Stimulated activated CD4-positive, alpha-beta T cell treated with anti-CD3 and anti-CD28 coated beads, Interleukin-4, amount 100 ng/mL, for 48 hours (primary cell): ENCODE results near the gene PECR.
"Not testable (repeated sequence)": the region's sequence is repeated elsewhere in the genome, so short reads cannot be mapped to it uniquely, and the experiment has no call there.

Source experiments
- DNase-seq, 2 donors: peaks; one replicate each; pipeline ENCODE4 v3.0.0-alpha.2; 2020; ENCODE audit warnings: low read depth in 2 of 2

PECR gene

DNA sequence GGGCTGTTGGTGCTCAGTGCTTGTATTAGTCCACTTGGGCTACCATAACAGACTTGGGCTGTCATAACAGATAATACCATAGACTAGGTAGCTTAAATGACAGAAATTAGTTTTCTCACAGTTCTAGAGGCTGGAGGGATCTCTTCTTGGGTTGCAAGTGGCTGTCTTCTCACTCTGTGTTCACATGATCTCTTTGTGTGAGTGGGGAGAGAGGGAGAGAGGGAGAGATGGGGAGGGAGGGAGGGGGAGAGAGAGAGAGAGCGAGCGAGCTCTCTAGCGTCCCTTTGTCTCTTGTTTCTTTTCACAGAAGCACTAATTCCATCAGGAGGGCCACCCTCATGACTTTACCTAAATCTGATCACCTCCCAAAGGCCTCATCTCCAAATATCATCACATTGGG, 23.1 kb upstream of the PECR start:
- DNase-seq, result no peak

DNA sequence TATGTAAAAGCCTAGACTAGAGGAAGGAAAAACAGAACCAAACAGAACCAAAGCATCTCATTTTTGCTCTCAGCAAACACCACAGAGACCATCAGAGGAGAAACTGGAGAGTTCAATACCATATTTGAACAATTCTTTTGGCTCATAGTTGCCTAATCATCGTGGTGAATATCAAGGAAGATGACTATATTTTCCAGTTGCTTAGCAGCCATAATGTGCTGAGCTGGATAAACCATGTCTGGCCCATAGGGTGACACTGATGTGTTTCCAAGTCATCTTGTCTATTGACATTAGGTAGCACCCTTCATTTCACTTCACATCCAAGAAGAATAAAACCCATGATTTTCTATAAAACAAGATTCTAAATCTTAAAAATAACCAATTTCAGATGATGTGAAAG, 21.6 kb upstream of the PECR start:
- no peak for DNase-seq

DNA sequence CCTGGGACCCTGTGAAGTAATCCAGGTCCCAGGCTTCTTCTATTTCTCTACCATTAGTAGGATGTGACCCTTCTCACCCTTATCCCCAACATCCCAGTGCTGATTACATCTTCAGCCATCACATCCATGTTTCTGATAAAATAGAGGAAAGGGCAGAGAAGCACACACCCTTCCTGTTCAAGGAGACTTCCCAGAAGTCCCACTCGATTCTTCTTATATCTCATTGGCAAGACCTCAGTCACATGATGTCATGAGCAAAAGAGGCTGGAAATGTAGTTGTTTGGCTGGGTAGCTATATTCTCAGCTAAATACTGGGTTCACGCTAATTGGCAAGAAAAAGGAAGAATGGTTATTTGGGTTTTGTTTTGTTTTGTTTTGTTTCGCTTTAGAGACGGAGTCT, 19.5 kb upstream of the PECR start:
- no peak for DNase-seq

DNA sequence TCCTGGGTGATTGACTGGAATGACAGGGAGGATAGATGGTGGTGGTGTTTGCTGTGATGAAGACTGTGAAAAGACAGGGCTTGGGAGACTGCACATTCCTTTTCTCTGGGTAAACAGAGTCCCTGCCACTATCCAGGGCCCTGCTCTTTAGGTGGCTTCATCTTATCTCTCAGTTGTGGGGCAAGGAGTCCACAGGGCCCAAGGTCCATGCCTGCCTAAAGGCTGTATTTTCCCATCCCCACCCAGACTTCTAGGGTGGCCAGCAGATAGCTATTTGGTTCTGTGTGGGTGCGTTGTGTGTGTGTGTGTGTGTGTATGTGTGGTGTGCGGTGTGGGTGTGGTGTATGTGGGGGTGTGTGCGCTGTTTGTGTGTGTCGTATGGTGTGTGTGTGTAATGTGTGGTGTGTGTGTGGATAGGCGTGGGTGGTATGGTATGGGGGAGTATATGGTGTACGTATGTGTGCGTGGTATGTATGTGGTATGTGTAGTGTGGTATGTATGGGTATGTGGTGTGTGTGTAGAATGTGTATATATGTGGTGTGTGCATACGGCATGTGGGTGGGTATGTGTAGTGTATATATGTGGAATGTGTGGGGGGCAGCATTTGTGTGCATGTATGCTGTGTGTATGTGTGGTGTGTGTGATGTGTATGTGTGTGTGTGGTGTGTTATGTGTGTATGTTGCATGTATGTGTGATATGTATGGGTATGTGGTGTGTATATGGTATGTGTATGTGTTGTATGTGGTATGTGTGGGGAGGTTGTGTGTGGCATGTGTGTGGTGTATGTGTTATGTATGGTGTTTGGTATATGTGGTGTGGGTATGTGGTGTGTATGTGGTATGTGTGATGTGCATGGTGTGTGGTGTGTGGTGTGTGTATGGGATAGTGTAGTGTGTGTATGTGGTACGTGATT, 17.1 kb upstream of the PECR start:
- DNase-seq, result no peak

DNA sequence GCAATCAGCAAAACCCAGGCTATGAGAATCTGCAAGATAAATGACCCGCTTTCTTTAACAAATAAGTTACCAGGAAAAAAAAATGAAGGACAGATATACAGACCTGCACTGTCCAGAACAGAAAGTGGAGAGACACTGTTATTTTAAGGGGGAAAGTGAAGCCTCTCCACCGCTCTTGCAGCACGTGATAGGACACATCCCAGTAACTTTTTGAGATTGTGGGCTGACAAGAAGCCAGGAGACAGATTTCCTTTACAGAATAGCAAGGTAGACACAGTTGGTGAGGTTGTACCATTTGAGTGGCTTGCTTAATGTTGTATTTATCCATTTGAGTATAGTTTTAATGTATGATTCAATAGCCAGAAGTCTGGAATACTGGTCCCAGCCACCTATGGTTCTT, 13.1 kb upstream of the PECR start:
- no peak for DNase-seq

DNA sequence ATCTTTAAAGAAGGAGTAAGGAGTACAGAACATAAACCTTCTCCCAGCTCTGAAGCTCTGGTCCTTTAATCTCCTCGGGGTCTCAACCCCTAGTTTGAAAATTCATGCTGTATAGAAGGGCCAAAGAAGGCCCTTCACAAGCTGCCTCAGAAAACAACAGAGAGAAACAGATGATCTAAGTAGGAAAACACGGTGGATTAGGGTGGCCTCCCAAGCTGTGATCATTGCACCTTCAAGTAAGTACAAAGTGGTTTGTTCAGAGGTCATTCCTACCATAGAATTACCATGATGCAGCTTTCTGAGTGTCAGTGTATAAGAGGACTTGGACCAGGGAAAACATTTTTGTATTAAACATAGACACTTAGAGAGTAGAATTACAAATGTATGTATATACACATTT, 11.0 kb upstream of the PECR start:
- DNase-seq, result no peak

DNA sequence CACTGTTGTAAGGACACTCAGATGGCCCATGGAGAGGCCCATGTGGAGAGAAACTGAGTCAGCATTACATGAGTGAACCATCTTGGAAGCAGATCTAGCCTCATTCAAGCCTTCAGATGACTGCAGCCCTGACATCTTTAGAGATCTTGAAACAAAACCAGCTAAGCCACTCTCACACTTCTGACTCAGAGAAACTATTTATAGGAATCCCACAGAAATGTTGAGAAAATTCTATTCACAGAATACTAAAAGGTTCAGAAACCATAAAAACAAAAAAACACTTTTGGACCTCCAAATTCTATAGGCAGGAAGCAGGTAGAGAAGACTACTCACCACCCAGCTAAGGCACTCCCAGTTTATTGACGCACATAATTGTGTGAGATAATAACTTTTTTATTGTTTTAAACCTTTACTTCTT, 8.8 kb upstream of the PECR start:
- no peak for DNase-seq

DNA sequence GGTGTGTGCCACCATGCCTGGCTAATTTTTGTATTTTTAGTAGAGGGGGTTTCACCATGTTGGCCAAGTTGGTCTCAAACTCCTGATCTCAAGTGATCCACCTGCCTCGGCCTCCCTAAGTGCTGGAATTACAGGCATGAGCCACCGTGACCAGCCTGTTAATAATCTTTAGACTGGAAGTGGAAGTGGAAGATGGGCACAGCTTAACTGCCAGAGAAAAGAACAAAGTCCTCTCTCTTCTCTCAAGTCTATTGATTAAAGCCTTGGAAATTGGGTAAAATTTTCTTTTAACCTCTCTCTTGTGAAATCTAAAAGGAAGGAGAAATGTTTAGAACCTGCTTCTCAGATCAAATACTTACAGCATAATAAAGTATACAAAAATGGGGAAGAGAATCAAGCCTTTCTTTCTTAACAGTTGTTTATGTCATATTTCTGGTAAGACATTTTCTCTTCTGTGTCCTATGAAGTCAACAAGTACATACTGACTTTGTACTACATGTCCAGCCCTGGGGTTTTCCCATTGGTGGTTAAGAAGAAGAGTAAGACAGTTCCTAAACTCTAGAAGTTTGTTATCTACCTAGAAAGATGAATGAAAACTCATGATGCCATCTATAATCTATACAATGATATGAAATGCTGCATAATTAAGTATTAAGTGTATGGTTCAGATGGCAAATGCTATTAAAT, 4.7 kb upstream of the PECR start:
- DNase-seq, result no peak

DNA sequence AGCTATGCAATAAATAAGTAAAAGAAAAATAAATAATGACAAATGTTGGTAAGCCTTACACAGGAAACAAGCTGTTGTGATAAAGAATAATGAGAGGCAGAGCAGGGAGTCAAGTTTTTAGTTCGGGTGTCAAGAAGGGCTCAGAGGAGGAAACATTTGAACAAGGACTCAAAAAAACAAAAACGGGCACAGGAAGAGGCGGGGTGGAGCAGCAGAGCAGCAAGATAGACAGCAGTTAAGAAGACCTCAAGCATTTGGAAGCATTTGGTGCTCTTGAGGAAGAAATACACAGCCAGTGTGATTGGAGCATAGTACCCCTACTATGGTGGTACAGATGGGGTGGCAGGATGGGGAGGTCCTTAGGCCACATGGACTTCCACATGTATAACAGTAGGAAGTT, 2.9 kb upstream of the PECR start:
- no peak for DNase-seq

DNA sequence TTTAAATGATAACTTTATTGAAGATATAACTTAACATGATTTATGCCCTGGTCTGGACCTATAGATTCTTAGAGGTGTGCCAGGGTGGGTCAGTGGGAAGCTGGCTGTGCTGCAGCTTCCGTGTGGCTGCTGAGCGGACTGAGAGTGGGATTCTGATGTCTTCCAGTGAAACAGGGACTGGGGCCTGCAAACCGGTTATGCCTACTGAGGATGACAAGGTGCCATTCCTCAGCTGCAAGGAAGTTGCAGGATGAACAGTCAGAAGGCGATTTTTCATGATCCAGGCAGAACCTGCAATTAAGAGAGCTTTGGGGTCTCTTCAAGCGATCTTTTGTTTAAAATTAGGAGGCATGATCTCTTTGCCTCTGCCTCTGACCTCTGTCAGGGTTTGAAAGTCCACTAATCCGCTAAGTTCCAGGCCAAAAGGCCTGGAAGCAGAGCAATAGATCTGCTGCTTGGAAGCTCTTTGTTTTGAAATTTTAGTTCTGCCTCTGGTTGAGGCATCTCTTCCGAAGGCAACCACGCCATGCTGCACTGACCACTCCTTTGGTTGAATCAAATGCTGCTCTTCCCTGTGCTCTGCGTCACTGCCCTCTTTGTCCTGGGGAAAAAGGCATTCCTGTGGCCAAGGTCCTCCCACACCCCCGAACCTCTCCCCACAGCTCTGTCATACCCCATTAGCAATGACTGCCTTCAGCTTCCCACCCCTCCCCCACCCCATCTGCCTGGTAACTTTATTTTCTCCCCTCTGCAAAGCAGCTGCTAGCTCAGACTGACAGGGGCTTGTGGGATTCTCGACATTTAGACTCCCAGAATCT, 2.1 kb upstream of the PECR start:
- no peak for DNase-seq

DNA sequence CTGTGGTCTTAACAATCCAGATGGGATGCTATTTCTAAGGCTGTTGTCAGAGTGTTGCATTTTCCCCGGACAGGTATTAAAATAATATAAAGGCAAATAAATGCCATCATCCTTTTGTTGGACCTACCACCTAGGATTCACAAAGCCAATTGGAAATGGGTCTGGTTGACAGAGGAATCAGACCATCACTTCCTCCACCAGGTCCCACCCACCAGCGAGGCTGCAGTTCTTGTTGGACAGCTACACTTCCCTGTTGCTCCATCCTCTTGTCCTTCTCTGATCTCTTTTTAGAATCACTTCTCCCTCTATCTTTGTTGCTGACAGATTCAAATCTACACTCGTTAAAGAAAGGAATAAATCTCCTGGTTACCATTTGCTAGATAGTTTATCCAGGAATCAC, 1.2 kb upstream of the PECR start:
- no peak for DNase-seq

DNA sequence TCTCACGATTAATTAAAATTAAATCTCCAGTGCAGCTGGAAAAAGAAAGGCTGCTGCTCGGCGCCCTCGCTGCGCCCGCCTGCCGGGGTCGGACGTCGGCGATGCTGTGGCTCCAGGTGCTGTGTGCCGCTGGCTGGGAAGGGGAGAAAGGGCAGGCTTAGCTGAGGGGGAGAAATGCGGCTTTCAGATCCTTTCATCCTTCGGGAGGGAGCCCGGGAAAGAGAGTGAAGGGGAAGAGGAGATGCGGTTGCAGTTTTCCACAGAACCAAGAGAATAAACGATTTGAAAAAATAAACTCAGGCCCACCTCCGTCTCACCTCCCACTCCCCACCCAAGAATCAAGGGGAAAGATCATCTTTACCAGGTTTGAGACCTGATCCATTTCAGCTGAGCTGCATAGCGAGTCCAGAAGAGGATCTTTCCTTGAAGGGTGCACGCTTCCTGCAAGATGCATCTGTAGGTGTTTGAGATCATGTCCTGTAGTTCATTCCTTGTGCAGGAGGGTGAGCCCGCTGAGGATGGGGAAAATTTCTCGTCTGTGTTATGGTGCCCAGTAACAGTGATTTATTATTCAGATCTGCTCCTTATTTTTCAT, 605 bp upstream of the PECR start:
- DNase-seq, result no peak

DNA sequence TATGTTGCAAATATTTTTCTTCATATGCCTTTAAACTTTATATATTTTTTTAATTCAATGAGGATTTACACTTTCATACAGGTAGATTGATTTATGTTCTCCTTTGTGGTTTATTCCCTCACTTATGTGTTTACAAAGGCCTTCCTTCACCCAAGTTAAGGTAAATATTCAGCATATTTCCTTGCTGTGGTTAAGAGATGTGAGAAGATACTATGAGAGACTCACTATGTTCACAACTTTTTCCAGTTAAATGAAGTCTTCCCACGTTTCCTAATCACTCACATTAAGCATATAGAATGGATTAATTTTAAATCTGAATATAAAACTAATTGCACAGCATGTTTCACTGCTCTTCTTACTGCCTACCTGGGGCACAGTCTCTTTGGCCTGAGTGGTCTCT, 597 bp downstream of the PECR start:
- DNase-seq, result no peak

DNA sequence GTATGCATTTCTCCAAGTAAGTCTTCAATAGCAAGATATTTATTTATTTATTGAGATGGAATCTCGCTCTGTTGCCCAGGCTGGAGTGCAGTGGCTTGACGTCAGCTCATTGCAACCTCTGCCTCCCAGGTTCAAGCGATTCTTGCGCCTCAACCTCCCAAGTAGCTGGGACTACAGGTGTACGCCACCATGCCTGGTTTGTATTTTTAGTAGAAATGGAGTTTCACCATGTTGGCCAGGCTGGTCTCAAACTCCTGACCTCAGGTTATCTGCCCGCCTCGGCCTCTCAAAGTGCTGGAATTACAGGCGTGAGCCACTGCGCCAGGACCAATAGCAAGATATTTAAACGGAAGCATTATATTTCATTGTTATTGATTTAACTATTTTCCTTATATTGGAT, 1.6 kb downstream of the PECR start:
- not testable (repeated sequence) for DNase-seq

DNA sequence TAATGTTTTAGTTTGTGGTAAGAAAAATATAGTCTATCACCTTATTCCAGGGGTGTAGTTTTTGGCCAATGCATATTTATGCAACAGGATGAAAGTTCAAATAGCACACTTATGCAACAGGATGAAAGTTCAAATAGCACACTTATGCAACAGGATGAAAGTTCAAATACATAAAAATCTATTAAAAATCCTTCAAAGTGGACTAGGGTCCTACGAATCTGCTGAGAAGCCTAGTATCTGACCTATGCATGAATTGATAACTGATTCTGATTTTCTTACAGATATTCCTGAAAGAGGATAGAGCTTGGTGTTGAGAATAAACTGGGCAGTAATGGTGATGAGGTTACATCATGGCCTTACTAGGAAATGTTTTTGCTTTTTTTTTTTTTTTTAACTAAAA, 2.8 kb downstream of the PECR start:
- DNase-seq, result no peak

DNA sequence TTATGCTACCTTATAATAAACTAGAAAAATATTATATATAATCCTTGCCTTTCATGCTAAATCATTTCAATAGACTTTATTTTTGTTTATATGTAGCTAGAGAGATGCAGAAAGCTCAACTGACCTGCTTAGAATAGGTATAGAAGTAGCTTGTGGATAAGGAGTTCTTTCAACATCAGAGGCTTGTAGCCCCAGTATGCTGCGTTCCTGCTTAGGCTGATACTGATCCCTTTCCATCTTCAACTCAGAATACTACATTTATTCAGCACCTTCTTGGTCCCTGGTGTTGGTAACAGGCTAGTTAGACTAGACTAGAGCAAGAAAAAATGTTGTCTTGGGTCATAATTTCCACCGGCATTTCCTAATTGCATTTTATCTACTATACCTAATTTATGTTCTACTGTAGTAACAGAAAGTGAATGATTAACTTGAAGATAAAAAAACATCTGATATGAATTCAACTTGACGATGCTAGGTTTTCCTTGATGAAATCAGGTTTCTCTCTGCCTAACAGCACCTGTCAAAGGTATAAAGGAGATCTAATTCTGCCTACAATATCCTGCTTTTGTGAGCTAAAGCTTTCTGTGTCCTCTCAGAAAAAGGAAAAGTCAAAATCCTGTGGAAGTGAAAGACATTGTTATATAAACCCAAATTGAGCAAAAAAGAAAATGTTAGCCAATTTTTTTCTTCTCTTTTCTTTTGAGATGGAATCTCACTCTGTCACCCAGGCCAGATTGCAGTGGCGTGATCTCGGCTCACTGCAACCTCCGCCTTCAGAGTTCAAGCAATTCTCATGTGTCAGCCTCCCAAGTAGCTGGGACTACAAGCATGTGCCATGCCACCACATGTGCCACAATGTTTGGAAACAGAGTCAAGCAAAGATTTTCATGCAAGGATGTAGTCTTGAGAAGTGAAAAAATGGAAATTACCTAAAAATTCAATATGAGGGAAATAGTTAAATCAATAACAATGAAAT, 5.8 kb downstream of the PECR start:
- no peak for DNase-seq

DNA sequence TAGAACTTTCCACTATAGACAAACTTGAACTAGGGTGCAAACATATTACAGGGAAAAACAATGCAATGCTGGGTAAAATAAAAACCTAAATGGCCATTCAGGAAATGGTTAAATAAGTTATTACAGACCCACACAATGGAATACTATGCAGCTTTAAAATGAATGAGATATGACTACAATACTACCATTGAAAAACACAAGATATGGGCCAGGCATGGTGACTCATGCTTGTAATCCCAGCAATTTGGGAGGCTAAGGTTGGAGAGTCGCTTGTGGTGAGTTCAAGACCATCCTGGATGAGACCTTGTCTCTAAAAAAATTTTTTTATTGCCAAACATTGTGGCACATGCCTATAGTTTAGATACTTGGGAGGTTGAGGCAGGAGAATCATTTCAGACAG, 6.8 kb downstream of the PECR start:
- DNase-seq, result no peak

DNA sequence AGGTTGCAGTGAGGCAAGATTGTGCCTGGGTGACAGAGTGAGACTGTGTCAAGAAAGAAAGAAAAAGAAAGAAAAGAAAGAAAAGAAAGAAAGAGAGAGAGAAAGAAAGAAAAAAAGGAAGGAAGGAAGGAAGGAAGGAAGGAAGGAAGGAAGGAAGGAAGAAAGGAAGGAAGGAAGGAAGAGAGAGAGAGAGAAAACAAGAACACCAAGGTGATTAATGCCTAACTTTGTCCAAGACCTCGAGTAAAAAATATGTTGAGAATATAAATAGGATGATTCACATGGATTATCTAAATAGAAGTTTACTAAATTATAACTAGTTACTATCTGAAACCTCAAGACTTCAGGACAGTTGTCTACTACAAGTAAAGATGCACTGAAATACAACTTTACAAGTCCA, 7.2 kb downstream of the PECR start:
- DNase-seq, result no peak

DNA sequence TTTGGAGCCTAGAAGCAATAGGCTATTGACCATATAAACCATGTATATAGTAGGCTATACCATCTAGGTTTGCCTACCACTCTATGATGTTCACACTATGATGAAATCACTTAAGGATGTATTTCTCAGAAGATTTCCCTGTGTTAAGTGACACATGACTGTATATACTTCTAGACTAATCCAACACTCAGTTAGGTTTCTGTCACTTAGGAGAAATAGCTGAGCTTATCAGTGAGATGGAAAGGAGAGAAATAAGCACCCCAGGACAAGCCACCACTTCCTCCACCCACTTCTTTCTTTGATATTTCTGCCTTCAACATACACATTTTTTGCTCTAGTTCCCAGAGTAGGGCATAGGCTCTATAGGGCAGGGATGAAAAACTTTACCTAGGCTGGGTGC, 7.8 kb downstream of the PECR start:
- DNase-seq, result no peak

DNA sequence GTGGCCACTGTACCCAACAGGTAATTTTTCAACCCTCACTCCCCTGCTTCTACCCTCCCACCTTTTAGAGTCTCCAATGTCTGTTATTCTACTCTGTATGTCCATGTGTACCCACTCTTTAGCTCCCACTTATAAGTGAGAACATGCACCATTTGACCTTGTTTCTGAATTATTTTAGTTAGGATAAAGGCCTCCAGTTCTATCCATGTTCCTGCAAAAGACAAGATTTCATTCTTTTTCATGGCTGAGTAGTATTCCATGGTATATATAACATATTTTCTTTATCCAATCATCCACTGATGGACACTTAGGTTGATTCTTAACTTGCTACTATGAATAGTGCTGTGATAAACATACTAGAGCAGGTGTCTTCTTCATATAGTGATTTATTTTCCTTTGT, 9.1 kb downstream of the PECR start:
- DNase-seq, result no peak
